ENCODE measurements around the gene C19orf44.

C19orf44 gene

GRCh38 chr19:16518483-16519229, 22.5 kb downstream of the C19orf44 start:
- no peak for DNase-seq

GRCh38 chr19:16519230-16519687, 23.1 kb downstream of the C19orf44 start:
- no peak for DNase-seq

GRCh38 chr19:16520074-16520973, 24.1 kb downstream of the C19orf44 start:
- DNase-seq: no peak

DNA sequence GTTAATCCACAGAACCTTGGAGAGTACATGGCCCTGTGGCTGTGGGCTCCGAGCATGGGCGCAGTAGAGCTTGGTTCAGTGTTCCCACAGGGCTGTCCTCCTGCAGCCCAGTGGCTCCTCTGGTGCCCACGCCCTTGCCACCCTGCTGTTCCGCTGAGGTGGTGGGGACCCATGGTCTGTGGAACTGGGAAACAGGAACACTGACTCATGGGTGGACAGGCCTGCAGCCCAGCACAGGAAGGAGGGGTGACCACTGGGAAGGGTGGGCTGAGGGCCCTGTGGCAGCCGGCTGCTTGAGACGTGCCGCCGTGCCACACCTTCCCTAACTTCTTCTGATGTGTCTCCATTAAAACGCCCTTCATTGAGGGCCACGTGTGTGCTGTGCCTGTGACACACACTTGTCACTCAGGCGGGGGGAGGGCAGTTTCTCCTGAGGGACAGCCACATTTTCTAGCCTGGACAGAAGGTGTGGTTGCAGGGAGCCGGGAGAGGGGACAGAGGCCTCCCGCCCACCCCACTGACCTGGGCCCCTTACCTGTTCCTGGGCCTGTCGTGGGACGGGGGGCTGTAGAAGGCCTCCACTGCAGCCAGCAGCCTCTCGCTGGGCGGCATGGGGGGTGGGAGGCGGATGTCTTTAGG, 24.9 kb downstream of the C19orf44 start:
- DNase-seq: no peak

- no peak for DNase-seq
Measured at GRCh38 chr19:16521715-16522289, 25.6 kb downstream of the C19orf44 start.

DNA sequence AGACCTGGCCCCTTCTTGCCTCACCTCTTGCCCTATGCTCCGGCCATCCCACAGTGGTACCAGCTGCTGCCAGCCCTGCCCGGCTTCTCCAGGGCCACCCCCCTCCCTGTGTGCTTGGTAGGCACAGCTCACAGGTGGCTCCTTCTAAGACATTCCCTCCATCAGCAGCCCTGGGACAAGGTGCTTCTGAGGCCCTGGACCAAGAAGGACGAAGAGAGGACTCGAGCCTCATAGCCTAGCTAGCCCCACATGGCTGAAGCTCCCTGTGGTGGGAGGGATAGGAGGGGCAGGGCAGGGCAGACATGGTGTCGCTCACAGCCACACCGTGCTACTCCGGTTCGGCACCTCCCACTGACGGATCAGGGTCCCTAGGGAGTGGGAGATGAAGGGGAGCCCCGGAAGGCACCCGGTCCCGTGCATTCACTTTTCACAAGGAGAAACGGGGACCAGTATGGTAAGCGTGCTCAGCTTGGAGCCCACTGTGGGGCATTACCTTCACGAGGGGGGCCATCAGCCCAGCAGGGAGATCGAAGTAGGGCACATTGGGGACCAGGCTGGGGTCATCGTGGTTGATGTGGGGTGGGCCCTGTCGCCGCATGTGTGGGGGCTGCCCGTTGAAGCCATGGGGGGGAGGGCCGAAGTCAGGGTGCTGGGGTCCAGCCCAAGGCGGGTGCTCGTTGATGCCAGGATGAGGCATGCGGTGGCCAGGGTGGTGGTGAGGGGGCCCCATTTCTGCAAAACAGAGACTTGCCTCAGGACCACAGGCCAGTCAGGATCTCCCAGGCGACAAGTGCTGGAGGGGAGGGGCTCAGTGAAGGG, 26.6 kb downstream of the C19orf44 start:
- DNase-seq: no peak

DNA sequence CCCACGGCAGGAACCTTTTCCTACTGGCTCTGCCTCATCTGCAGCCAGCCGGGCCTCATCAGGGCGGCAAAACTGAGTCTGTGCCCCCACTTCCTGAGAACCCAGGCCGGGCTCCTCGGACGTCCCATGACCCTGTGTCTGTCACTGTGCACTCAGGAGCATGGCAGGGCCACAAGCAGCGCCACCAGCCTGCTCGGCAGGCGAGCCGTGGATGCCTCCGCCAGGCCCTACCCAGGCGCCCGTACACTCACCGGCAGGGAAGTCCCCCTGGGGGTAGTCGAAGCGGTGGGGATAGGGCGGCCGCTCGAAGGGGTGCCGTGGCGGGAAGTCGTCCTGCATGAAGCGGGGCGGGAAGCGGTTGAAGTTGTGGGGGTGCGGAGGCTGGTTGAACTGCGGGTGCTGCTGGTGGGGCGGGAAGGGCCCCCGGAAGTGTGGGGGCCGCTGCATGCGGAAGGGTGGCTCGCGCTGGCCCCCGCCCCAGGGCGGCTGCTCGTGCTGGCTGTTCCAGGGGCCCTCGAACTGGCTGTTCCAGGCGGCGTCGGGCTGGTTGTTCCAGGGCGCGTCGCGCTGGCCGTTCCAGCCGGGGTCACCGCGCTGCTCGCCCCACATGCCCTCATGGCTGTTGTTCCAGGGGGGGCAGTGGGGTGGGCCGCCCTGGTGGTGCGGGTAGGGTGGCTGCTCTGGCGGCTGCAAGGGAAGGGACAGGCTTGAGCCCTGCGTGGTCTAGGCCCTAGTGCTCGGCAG, 29.0 kb downstream of the C19orf44 start:
- no peak for DNase-seq

GRCh38 chr19:16525751-16526481, 29.7 kb downstream of the C19orf44 start:
- no peak for DNase-seq

- DNase-seq: no peak
Measured at GRCh38 chr19:16527334-16527935, 31.2 kb downstream of the C19orf44 start.

- no peak for DNase-seq
Measured at GRCh38 chr19:16527971-16528521, 31.9 kb downstream of the C19orf44 start.

DNA sequence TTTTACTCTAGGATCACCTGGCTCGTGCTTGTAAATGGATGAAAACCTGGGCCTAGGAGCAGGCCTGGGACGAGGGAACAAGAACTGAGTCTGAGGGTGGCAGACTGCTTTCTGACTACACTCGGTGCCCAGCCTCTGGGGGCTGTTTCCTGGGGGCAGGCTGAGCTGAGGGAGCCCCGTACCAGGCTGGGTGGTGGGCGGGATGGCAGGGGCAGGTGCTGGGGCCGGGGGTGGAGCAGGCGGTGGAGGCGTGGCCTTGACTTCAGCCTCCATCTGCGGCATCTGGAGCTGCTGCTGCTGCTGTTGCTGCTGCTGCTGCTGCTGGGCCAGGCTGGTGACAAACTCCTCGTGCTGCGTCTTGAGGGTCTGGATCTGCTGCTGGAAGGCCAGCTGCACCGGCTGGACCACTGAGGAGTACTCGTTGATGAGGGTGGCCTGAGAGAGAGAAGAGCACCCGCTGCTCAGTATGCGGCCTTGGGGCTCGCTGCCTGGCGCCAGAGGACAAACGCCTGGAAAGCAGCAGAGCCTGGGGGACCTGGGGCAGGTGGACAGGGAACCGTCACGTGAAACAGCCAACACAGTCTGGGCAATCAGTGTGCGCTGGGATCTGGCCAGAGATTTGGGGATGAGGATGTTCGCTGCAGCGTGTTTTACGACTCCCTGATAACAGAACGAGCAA, 33.4 kb downstream of the C19orf44 start:
- no peak for DNase-seq

DNA sequence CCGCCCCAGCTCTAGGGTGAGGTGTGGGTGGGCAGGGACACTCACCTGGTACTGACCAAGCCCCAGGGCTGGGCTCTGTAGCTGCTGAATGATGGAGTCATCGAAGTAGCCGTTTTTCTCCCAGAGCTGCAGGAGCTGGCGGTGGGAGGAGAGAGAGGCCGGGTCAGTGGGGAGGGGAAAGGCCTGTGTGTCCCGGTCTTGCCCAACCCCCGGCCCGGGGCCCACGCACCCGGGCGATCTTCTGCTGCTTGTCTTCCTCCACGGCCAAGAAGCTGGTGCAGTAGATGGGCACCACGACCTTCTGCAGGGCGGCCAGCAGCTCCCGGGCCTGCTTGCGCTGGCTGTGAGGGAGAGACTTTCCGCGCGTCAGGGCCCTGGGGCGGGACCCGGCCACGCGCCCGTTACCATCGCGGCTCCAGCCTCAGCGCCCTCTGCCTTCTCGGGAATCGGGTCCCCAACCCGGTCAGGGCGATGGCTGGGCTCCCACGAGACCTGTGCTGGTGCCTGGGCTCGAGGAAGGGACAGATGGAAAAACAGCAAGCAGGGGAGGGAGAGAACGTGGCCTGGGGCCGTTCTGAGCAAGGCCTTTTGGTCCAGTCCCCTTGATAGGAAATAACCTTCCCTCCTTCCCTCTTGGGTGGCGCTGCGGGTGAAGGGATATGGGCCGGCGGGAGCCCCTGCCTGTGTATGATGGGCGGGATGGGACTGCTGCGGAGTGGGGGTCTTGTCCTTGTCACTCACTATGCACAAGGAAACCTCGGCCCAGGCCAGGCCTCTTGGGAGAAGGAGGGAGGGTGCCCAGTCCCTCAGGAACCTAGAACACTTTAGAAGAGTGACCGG, 34.6 kb downstream of the C19orf44 start:
- no peak for DNase-seq

- DNase-seq: no peak
Measured at GRCh38 chr19:16531380-16531669, 35.1 kb downstream of the C19orf44 start.

GRCh38 chr19:16532440-16533234, 36.4 kb downstream of the C19orf44 start:
- no peak for DNase-seq

- DNase-seq: no peak
Measured at GRCh38 chr19:16535381-16535780, 39.2 kb downstream of the C19orf44 start.

GRCh38 chr19:16536130-16536529, 39.9 kb downstream of the C19orf44 start:
- DNase-seq: no peak

DNA sequence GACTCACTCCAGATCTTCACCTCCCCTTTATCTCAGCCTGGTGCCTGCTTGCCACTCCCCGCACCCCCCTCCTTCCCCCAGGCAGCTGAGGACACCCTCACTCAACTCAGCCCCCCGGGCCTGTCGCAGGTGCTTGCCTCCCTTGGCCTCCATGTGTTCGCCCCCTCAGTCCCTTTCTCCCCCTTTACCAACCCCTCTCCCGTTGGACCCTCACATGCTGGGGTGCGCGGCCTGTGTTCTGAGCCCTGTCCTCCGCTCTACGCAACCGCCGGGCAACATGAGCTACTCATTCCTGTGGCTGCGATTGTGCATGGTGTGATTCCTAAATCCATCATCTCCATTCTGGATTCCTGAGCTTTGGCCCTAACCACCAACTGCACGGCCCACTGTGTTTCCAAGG, 40.9 kb downstream of the C19orf44 start:
- no peak for DNase-seq

DNA sequence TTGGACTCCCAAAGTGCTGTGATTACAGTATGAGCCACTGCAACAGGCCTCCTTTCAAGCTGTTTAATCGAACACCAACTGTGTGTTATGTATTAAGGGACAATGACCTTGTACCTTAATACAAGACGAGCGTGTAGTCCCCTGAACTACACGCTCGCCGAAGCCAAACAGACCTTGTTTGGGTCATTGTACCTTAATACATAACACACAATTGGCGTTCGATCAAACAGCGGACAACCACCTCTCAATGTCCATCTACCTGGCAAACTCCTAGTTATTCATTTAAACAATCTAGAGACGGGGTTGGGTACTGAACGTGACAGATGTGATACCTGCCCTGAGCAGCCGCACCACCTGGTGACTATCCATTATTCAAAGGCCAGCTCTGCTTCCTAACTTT, 44.8 kb downstream of the C19orf44 start:
- DNase-seq: no peak
